ENCODE data around the gene KLF11.

- no peak for TF ChIP-seq CTCF (IDR thresholded peaks at IDR 0.05)
- no peak for TF ChIP-seq POLR2AphosphoS5 (IDR thresholded peaks at IDR 0.05)
- no peak for TF ChIP-seq EP300 (IDR thresholded peaks at IDR 0.05)
- no peak for TF ChIP-seq POLR2A (IDR thresholded peaks at IDR 0.05)
These were observed 20.2 kb upstream of the KLF11 start for GRCh38 chr2:10022966-10023662.

Data from upper lobe of left lung (tissue), 4 donors.